Anterior cingulate cortex (tissue), 58 donors: ENCODE measurements around the gene LONP2.
"Not testable (repeated sequence)": the region's sequence is repeated elsewhere in the genome, so short reads cannot be mapped to it uniquely, and the experiment has no call there.

ENCODE experiments used
- DNase-seq, 58 donors: peaks; one replicate each; lab custom pipeline; 2025; lab: John Stamatoyannopoulos, UW

The LONP2 gene

GRCh38 chr16:48383009-48383876 is 139.1 kb downstream of the LONP2 start:
- DNase-seq: no peak

- DNase-seq: peak in 1 of 58 donors; percentile 56
These were observed 139.9 kb downstream of the LONP2 start for GRCh38 chr16:48383877-48384519.

- DNase-seq: peak in 49 of 58 donors; percentile 15 to 73 (median 56)
These were observed 140.6 kb downstream of the LONP2 start for GRCh38 chr16:48384520-48385252.

- DNase-seq: peak in 56 of 58 donors; percentile 14 to 91 (median 76)
These were observed 141.4 kb downstream of the LONP2 start, which contains the start of gene SIAH1 for GRCh38 chr16:48385253-48386150. Gene SIAH1, minus strand, starts transcription at chr16:48385413. Its CDS starts 22,985 bp downstream, at chr16:48362428.

- DNase-seq: no peak
These were observed 142.6 kb downstream of the LONP2 start for GRCh38 chr16:48386559-48387312.

GRCh38 chr16:48392407-48392806 is 148.3 kb downstream of the LONP2 start:
- no peak for DNase-seq

- peak in 56 of 58 donors; percentile 7 to 87 (median 62) for DNase-seq
These were observed 149.6 kb downstream of the LONP2 start for GRCh38 chr16:48393485-48394354.

- DNase-seq: peak in 10 of 58 donors; percentile 7 to 46 (median 20)
These were observed 150.2 kb downstream of the LONP2 start for GRCh38 chr16:48394355-48394703.

- no peak for DNase-seq
These were observed 151.3 kb downstream of the LONP2 start for GRCh38 chr16:48395375-48395774.

- DNase-seq: not testable (repeated sequence)
These were observed 158.4 kb downstream of the LONP2 start for GRCh38 chr16:48402547-48402946.

GRCh38 chr16:48405153-48405552 is 161.1 kb downstream of the LONP2 start:
- DNase-seq: no peak

GRCh38 chr16:48405907-48406306 is 161.8 kb downstream of the LONP2 start:
- no peak for DNase-seq
